AG10803 (cell line): Measurements from ENCODE around the gene ITGA2.
A peak's percentile ranks its signal among the peaks of the same experiment; 100 is the strongest.
"Not testable (repeated sequence)": the region's sequence is repeated elsewhere in the genome, so short reads cannot be mapped to it uniquely, and the experiment has no call there.

ENCODE experiments used
- DNase-seq: peaks from one replicate; pipeline ENCODE4 v3.0.0; 2010; ENCODE audit warnings: low read depth
- H3K4me3 ChIP-seq: 2 replicates; pipeline ENCODE4 v1.5.1; 2011; ENCODE audit warnings: mild to moderate bottlenecking, low read length, control low read depth
- CTCF ChIP-seq: conservative IDR thresholded peaks from 2 replicates; pipeline ENCODE4 v1.5.1; 2011; ENCODE audit warnings: mild to moderate bottlenecking, low read length, control low read depth, inconsistent platforms

Gene ITGA2

GRCh38 chr5:53109443-53110127, 120.4 kb downstream of the ITGA2 start, which contains the start of gene MOCS2:
Gene MOCS2 (minus strand): TSS chr5:53109757. CDS start chr5:53107174, 2,583 bp downstream.
- peak; percentile 87 for DNase-seq
- H3K4me3 ChIP-seq: peak within 1 kb of the TSS; percentile 76
- no peak for TF ChIP-seq CTCF

- TF ChIP-seq CTCF: no peak
- H3K4me3 ChIP-seq: peak overlapping the region; percentile 76
- no peak for DNase-seq
These were observed 121.0 kb downstream of the ITGA2 start for GRCh38 chr5:53110156-53110555.

- H3K4me3 ChIP-seq: no peak overlapping the region
- no peak for DNase-seq
- no peak for TF ChIP-seq CTCF
These were observed 122.0 kb downstream of the ITGA2 start for GRCh38 chr5:53111139-53111538.

GRCh38 chr5:53112307-53112706, 123.2 kb downstream of the ITGA2 start:
- not testable (repeated sequence) for H3K4me3 ChIP-seq, DNase-seq

- DNase-seq: no peak
- no peak for TF ChIP-seq CTCF
- H3K4me3 ChIP-seq: no peak overlapping the region
These were observed 123.8 kb downstream of the ITGA2 start for GRCh38 chr5:53112909-53113308.

GRCh38 chr5:53113947-53114346, 124.8 kb downstream of the ITGA2 start:
- DNase-seq: no peak
- no peak overlapping the region for H3K4me3 ChIP-seq
- TF ChIP-seq CTCF: no peak

- DNase-seq: no peak
- peak; percentile 25; the same call in 1 of the 2 replicates for TF ChIP-seq CTCF
- H3K4me3 ChIP-seq: no peak overlapping the region
These were observed 125.8 kb downstream of the ITGA2 start for GRCh38 chr5:53114988-53115387.
